ENCODE data around the gene ADPRH. TPM values are rescaled to one million over a fixed set of nuclear protein-coding genes. Genes with fewer than 3 reads are reported as not detected.

ADPRH gene
- total RNA-seq, 1 donor from 2014 or later: 5.1 TPM

DNA sequence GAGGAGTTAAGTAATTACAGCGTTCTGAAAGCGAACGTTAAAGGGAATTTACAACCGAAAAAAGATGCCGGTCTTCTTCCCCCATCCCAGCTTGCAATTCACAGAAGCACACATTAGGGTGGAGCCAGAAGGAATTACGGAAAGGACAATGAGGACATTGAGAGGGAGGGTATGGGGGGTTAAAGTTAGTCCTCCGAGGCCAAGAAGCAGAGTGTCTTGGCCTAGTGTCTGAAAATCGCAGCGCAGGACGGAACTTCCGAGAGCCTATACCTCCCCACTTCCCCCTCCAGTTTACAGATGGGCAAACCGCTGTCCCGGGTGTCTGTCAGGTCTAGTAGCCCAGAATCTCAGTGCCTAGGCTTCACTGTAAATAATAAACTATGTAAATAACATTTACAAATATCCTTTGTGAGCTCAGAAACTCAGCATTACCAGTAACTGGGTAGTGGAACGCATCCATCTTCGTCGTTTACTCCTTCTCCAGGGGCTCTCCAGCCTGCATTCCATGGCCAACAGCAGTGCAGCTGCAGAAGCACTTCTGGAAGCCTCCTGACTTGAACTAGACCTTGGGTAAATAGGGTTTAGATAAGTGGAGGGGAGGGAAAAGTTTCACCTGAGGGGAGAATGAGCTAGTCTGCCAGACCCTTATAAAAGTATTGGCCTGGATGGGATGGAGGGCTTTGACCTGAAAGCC is 922 bp downstream of the ADPRH start:
- TF ChIP-seq, protein P1, sequence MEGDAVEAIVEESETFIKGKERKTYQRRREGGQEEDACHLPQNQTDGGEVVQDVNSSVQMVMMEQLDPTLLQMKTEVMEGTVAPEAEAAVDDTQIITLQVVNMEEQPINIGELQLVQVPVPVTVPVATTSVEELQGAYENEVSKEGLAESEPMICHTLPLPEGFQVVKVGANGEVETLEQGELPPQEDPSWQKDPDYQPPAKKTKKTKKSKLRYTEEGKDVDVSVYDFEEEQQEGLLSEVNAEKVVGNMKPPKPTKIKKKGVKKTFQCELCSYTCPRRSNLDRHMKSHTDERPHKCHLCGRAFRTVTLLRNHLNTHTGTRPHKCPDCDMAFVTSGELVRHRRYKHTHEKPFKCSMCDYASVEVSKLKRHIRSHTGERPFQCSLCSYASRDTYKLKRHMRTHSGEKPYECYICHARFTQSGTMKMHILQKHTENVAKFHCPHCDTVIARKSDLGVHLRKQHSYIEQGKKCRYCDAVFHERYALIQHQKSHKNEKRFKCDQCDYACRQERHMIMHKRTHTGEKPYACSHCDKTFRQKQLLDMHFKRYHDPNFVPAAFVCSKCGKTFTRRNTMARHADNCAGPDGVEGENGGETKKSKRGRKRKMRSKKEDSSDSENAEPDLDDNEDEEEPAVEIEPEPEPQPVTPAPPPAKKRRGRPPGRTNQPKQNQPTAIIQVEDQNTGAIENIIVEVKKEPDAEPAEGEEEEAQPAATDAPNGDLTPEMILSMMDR (IDR thresholded peaks at IDR 0.05; ENCODE audit: unreplicated experiment): no peak
- Mint-ChIP-seq H3K36me3 (ENCODE audit: low read depth, unreplicated experiment) (peaks cover 5% of the 10 kb centered on the region), H3K27me3 (ENCODE audit: unreplicated experiment) (peaks cover 6% of the 10 kb centered on the region), H3K9me3 (ENCODE audit: unreplicated experiment) (no peaks in the 10 kb centered on the region), H3K4me1 (ENCODE audit: unreplicated experiment) (peaks cover 3% of the 10 kb centered on the region), H3K27ac (ENCODE audit: unreplicated experiment) (peak overlapping the region; percentile 89), H3K4me3 (ENCODE audit: unreplicated experiment) (peak overlapping the region; percentile 90)
- peak; percentile 21 for DNase-seq (ENCODE audit: low spot score)

GRCh38 chr3:119582178-119582577 is 2.9 kb downstream of the ADPRH start:
- Mint-ChIP-seq H3K4me1 (ENCODE audit: unreplicated experiment) (peaks cover 3% of the 10 kb centered on the region), H3K4me3 (ENCODE audit: unreplicated experiment) (no peak overlapping the region), H3K36me3 (ENCODE audit: low read depth, unreplicated experiment) (peaks cover 5% of the 10 kb centered on the region), H3K27me3 (ENCODE audit: unreplicated experiment) (peaks cover 6% of the 10 kb centered on the region), H3K27ac (ENCODE audit: unreplicated experiment) (no peak overlapping the region), H3K9me3 (ENCODE audit: unreplicated experiment) (no peaks in the 10 kb centered on the region)
- DNase-seq (ENCODE audit: low spot score): no peak
- TF ChIP-seq, protein P1 (IDR thresholded peaks at IDR 0.05; ENCODE audit: unreplicated experiment): no peak

- peaks cover 13% of the 10 kb centered on the region for H3K36me3 Mint-ChIP-seq (ENCODE audit: low read depth, unreplicated experiment)
These were observed 5.9 kb downstream of the ADPRH start for GRCh38 chr3:119585208-119585607.

GRCh38 chr3:119585856-119586570 is 6.7 kb downstream of the ADPRH start:
- DNase-seq (ENCODE audit: low spot score): no peak

More at GRCh38 chr3:119585208-119585607, 5.9 kb downstream of the ADPRH start:
- TF ChIP-seq, protein P1 (IDR thresholded peaks at IDR 0.05; ENCODE audit: unreplicated experiment): no peak
- no peak for DNase-seq (ENCODE audit: low spot score)
- no peaks in the 10 kb centered on the region for H3K27me3 Mint-ChIP-seq (ENCODE audit: unreplicated experiment)
- no peaks in the 10 kb centered on the region for H3K9me3 Mint-ChIP-seq (ENCODE audit: unreplicated experiment)
- H3K4me3 Mint-ChIP-seq (ENCODE audit: unreplicated experiment): no peak overlapping the region
- H3K4me1 Mint-ChIP-seq (ENCODE audit: unreplicated experiment): peaks cover 12% of the 10 kb centered on the region
- no peak overlapping the region for H3K27ac Mint-ChIP-seq (ENCODE audit: unreplicated experiment)

More at GRCh38 chr3:119585856-119586570, 6.7 kb downstream of the ADPRH start:
- Mint-ChIP-seq H3K4me1 (ENCODE audit: unreplicated experiment) (peaks cover 12% of the 10 kb centered on the region), H3K27me3 (ENCODE audit: unreplicated experiment) (no peaks in the 10 kb centered on the region), H3K4me3 (ENCODE audit: unreplicated experiment) (no peak overlapping the region), H3K36me3 (ENCODE audit: low read depth, unreplicated experiment) (peaks cover 13% of the 10 kb centered on the region), H3K27ac (ENCODE audit: unreplicated experiment) (no peak overlapping the region), H3K9me3 (ENCODE audit: unreplicated experiment) (no peaks in the 10 kb centered on the region)
- TF ChIP-seq, protein P1 (IDR thresholded peaks at IDR 0.05; ENCODE audit: unreplicated experiment): no peak

All from endothelial cell (in vitro differentiated cells).